Transverse colon (tissue), 4 donors: ENCODE results near the gene C19orf53.

Source experiments
- CTCF ChIP-seq, 5 experiments: fragments of 200-600 bp in 3 of 5; fragments of 450-650 bp in 2 of 5; sonication (generic) in 3 of 5; IDR thresholded peaks; 1 replicate in 2 of 5; 2 replicates in 3 of 5; pipeline ENCODE4 v1.5.1; 2016 to 2017; ENCODE audit warnings: antibody characterized with exemption in 5 of 5, inconsistent platforms in 3 of 5, mild to moderate bottlenecking in 2 of 5, moderate library complexity in 1 of 5
- POLR2AphosphoS5 ChIP-seq, 3 donors: sonication (generic); formaldehyde crosslinking; IDR thresholded peaks; one replicate each; pipeline ENCODE4 v1.6.1; 2016; ENCODE audit warnings: antibody characterized with exemption in 3 of 3

- TF ChIP-seq CTCF (IDR thresholded peaks at IDR 0.05) (no peak), POLR2AphosphoS5 (IDR thresholded peaks at IDR 0.05) (peak in 1 of 3 donors; percentile 12)
These were observed 14.7 kb downstream of the C19orf53 start for GRCh38 chr19:13788991-13789390.
